ENCODE measurements around the gene RAB11A. TPM values are rescaled to one million over a fixed set of nuclear protein-coding genes. Genes with fewer than 3 reads are reported as not detected.

Gene RAB11A
- total RNA-seq, 1 experiment from 2014 or later = 263 TPM

DNA sequence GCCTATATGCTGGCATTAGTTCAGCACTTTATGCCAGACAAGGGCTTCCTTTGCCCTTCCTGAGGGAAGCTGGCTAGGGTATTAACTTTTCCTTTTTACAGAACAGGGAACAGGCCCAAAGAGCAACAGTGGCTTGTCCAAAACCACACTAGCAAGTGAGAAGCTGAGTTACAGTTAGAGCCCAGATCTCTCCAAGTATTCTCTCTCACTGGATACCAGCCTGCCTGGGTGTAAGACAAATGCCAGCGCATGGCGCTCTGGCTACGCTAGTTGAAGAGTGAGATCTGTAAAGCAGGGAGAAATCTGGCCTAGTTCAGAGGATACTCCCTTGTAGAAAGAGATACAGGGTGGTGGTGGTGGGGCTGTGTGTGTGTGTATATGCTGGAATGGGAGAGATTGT is 38.4 kb downstream of the RAB11A start:
- ChIA-PET POLR2A (no interaction called here), CTCF (no interaction called here)
- BruUV-seq (replicated peaks) = no TSS peak
- Histone ChIP-seq H3K9me3 (ENCODE audit: control insufficient read depth, insufficient read depth, low read depth, low read length) (no peaks in the 10 kb centered on the region), H3K4me3 (ENCODE audit: low read depth in 2 of 2, low read length in 2 of 2) (no peak overlapping the region), H3K4me1 (ENCODE audit: control insufficient read depth, insufficient read depth, low read length) (no peaks in the 10 kb centered on the region), H3K27ac (ENCODE audit: low read length) (no peak overlapping the region), H3K36me3 (ENCODE audit: control insufficient read depth, insufficient read depth, low read length) (peaks cover 6% of the 10 kb centered on the region), H3K27me3 (ENCODE audit: control insufficient read depth, insufficient read depth, low read length) (no peaks in the 10 kb centered on the region)
- no peak for TF ChIP-seq SIN3A (IDR thresholded peaks at IDR 0.05; ENCODE audit: borderline replicate concordance, insufficient read depth, low read depth, low read length)
- TF ChIP-seq TCF7L2 (IDR thresholded peaks at IDR 0.05; ENCODE audit: low read depth, low read length) = no peak
- TF ChIP-seq, protein P1, sequence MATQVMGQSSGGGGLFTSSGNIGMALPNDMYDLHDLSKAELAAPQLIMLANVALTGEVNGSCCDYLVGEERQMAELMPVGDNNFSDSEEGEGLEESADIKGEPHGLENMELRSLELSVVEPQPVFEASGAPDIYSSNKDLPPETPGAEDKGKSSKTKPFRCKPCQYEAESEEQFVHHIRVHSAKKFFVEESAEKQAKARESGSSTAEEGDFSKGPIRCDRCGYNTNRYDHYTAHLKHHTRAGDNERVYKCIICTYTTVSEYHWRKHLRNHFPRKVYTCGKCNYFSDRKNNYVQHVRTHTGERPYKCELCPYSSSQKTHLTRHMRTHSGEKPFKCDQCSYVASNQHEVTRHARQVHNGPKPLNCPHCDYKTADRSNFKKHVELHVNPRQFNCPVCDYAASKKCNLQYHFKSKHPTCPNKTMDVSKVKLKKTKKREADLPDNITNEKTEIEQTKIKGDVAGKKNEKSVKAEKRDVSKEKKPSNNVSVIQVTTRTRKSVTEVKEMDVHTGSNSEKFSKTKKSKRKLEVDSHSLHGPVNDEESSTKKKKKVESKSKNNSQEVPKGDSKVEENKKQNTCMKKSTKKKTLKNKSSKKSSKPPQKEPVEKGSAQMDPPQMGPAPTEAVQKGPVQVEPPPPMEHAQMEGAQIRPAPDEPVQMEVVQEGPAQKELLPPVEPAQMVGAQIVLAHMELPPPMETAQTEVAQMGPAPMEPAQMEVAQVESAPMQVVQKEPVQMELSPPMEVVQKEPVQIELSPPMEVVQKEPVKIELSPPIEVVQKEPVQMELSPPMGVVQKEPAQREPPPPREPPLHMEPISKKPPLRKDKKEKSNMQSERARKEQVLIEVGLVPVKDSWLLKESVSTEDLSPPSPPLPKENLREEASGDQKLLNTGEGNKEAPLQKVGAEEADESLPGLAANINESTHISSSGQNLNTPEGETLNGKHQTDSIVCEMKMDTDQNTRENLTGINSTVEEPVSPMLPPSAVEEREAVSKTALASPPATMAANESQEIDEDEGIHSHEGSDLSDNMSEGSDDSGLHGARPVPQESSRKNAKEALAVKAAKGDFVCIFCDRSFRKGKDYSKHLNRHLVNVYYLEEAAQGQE (IDR thresholded peaks at IDR 0.05; ENCODE audit: insufficient read depth in 1 of 2, low read depth in 2 of 2, low read length in 1 of 2) = no peak
- TF ChIP-seq, protein P2, sequence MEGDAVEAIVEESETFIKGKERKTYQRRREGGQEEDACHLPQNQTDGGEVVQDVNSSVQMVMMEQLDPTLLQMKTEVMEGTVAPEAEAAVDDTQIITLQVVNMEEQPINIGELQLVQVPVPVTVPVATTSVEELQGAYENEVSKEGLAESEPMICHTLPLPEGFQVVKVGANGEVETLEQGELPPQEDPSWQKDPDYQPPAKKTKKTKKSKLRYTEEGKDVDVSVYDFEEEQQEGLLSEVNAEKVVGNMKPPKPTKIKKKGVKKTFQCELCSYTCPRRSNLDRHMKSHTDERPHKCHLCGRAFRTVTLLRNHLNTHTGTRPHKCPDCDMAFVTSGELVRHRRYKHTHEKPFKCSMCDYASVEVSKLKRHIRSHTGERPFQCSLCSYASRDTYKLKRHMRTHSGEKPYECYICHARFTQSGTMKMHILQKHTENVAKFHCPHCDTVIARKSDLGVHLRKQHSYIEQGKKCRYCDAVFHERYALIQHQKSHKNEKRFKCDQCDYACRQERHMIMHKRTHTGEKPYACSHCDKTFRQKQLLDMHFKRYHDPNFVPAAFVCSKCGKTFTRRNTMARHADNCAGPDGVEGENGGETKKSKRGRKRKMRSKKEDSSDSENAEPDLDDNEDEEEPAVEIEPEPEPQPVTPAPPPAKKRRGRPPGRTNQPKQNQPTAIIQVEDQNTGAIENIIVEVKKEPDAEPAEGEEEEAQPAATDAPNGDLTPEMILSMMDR (IDR thresholded peaks at IDR 0.05) = no peak
- TF ChIP-seq POLR2AphosphoS5 (IDR thresholded peaks at IDR 0.05; ENCODE audit: low read depth, low read length) = no peak
- intact Hi-C loops (cut with micrococcal nuclease; ENCODE audit: unreplicated experiment) = no loop called here
- ATAC-seq (no peak), DNase-seq (ENCODE audit: low read depth, low spot score) (no peak)
- in situ Hi-C loops (cut with HindIII; ENCODE audit: low pct_unique_long_range_greater_than_20kb, low sequenced_read_pairs) = no loop called here

DNA sequence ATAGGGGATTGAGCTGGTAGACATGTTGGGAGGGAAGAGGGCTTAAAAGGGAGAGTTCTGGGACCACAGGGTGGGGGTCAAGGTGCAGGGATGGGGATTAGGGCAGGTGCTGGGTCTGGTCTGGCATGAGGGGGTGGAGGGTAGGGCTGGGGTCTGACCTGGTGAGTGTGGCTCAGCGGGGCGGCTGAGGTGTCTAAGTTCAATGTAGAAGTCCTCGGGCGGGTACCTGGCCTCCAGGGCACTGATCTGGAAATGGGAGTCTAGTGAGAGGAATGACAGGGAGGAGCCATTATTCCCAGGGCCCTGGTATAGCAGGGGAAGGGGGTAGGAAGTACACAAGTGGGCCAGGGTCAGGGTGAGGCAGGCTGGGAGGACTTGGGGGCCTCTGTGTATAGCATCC is 39.6 kb downstream of the RAB11A start:
- intact Hi-C loops (cut with micrococcal nuclease; ENCODE audit: unreplicated experiment) (no loop called here), in situ Hi-C loops (cut with HindIII; ENCODE audit: low pct_unique_long_range_greater_than_20kb, low sequenced_read_pairs) (no loop called here)
- ATAC-seq (no peak), DNase-seq (ENCODE audit: low read depth, low spot score) (no peak)
- CTCF ChIA-PET = no interaction called here
- no peak for TF ChIP-seq TCF7L2 (IDR thresholded peaks at IDR 0.05; ENCODE audit: low read depth, low read length)
- no peak for TF ChIP-seq SIN3A (IDR thresholded peaks at IDR 0.05; ENCODE audit: borderline replicate concordance, insufficient read depth, low read depth, low read length)
- TF ChIP-seq, protein P1 (IDR thresholded peaks at IDR 0.05; ENCODE audit: insufficient read depth in 1 of 2, low read depth in 2 of 2, low read length in 1 of 2) = no peak
- Histone ChIP-seq H3K27ac (ENCODE audit: low read length) (no peak overlapping the region), H3K27me3 (ENCODE audit: control insufficient read depth, insufficient read depth, low read length) (no peaks in the 10 kb centered on the region), H3K4me1 (ENCODE audit: control insufficient read depth, insufficient read depth, low read length) (no peaks in the 10 kb centered on the region), H3K4me3 (ENCODE audit: low read depth in 2 of 2, low read length in 2 of 2) (no peak overlapping the region), H3K9me3 (ENCODE audit: control insufficient read depth, insufficient read depth, low read depth, low read length) (no peaks in the 10 kb centered on the region), H3K36me3 (ENCODE audit: control insufficient read depth, insufficient read depth, low read length) (peaks cover 6% of the 10 kb centered on the region)
- POLR2A ChIA-PET = no interaction called here
- no TSS peak for BruUV-seq (replicated peaks)

Data from Panc1 (cell line).